ENCODE results near the gene SH2D3C. TPM values are rescaled to one million over a fixed set of nuclear protein-coding genes. Genes with fewer than 3 reads are reported as not detected.
"Not testable (repeated sequence)": the region's sequence is repeated elsewhere in the genome, so short reads cannot be mapped to it uniquely, and the experiment has no call there.

SH2D3C gene
- total and polyA plus RNA-seq, 12 donors = 2.1 to 27.1 (median 10.3) TPM

DNA sequence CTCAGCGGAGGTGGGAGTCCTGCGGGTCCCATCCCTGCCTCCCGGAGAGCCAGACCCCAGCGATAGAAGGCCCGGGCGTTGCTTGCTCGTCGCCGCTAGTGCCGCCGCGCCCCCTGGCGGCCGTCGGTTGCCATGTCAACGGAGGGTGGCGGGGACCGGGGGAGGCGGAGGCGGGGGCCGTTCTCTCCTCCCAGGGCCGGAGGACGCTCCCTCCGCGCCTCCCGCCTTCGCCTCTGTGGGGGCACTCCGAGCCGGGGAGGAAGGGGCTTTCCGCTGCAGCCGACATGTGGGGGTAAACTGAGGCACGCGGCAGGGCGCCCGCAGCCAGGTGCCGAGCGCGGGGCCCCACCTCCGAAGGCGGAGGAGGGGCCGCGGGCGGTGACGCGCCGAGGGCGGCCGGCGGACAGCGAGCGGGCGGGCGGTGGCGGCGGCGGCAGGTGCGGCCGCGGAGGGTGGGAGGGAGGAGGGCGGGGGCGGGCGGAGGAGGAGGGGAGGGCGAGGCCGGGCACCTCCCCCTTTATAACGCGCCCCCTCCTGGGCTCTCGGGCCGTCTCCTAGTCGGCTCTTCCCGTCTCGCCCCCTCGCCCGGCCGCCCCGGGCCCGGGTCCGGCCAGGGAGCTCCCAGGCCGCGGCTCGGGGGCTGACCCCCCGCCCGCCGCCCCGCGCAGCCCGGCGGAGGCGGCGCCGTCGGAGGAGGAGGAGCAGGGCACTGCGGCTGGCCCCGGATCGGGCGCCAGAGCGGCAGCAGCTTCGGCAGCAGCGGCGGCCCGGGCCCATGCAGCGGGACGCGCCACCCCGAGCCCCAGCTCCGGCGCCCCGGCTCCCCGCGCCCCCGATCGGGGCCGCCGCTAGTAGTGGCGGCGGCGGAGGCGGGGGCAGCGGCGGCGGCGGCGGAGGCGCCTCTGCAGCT lies 6.8 kb upstream of the SH2D3C start:
- Histone ChIP-seq H3K4me1 (replicated peaks in 1 of 2) (peaks cover 12 to 42% of the 10 kb centered on the region in 2 donors), H3K9me3 (replicated peaks in 1 of 3) (no peaks in the 10 kb centered on the region), H3K4me3 (peak overlapping the region in 2 of 4 donors; percentile 72 to 100), H3K27ac (peak overlapping the region; percentile 40 to 99 (median 96)), H3K36me3 (replicated peaks in 1 of 2) (peaks cover 0 to 37% of the 10 kb centered on the region in 2 donors), H3K27me3 (no peaks in the 10 kb centered on the region)
- peak; percentile 82 to 94 (median 89) for DNase-seq
- WGBS, 4 donors = 0 to 1% (median 1%) methylated on average over 16 to 115 of the region's 123 CpGs; no CpG with 5 or more reads in 1 of the 4 donors
- TF ChIP-seq CTCF (IDR thresholded peaks at IDR 0.05) (peak; percentile 75 to 95 (median 93)), POLR2A (IDR thresholded peaks at IDR 0.05) (peak in 1 of 2 donors; percentile 55)
- intact Hi-C loops (cut with DNase I) = no loop called here

DNA sequence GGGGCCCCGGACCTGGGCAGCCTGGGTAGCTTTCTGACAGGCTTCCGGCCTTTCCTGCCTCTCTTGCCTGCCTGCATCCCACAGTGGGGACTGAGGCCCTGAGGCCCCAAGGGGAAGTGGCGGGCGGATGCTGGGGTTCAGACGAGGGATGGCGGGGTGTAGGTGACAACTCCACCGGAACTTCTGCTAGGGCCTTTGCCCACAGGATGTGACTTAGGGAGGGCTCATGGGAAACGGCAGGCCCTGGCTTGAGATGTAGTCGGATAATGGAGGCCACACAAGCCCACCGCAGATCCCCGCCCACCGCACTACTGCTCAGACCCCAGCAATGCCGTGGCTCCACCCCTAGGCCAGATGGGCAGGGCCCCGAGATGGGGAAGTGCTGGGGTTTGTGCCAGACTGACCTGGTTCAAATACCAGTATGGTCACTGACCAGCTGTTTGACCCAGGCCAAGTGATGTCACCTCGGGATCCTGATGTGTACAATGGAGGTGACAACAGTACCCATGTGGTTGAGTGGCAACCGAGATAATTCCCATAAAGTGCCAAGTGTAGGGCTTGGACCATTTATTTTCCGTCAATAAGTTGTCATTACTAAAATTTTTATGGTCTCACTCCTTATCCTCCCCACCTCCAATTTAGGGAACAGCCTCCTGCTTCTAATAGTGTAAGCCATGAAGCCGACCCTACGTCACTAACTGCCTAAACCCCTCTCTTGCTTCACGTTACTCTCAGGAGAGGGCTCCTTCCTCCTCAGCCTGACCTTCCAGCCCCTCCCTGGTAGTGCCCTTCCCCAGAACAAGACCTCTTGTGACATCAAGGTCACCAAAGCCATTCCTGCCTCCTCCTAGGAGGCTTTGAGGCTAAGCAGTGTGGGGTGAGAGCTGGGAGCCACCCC lies 4.9 kb upstream of the SH2D3C start:
- intact Hi-C loops (cut with DNase I) = loop anchor here (5.0 kb wide), 1 partner anchor 41 kb away; no protein-coding TSS in a partner anchor
- peaks cover 0 to 18% of the 10 kb centered on the region in 2 donors for H3K36me3 ChIP-seq (replicated peaks in 1 of 2)
- H3K4me1 ChIP-seq (replicated peaks in 1 of 2) = peaks cover 5 to 24% of the 10 kb centered on the region in 2 donors
- no peak for TF ChIP-seq POLR2A (IDR thresholded peaks at IDR 0.05)
- TF ChIP-seq CTCF (IDR thresholded peaks at IDR 0.05) = no peak
- 57 to 72% (median 67%) methylated on average over 13 to 20 of the region's 20 CpGs for WGBS, 4 donors
- H3K27ac ChIP-seq = peak overlapping the region in 3 of 5 donors; percentile 28 to 99 (median 31)
- H3K27me3 ChIP-seq = no peaks in the 10 kb centered on the region
- no peaks in the 10 kb centered on the region for H3K9me3 ChIP-seq (replicated peaks in 1 of 3)
- DNase-seq = peak in 2 of 7 donors; percentile 37 to 56
- no peak overlapping the region for H3K4me3 ChIP-seq

- 82 to 92% (median 86%) methylated on average over 4 of the region's 4 CpGs for WGBS, 4 donors
- H3K36me3 ChIP-seq (replicated peaks in 1 of 2) = peaks cover 0 to 2% of the 10 kb centered on the region in 2 donors
- intact Hi-C loops (cut with DNase I) = loop anchor here (5.0 kb wide), 1 partner anchor 40 kb away; no protein-coding TSS in a partner anchor
These were observed 3.3 kb upstream of the SH2D3C start for GRCh38 chr9:127781806-127782205.

DNA sequence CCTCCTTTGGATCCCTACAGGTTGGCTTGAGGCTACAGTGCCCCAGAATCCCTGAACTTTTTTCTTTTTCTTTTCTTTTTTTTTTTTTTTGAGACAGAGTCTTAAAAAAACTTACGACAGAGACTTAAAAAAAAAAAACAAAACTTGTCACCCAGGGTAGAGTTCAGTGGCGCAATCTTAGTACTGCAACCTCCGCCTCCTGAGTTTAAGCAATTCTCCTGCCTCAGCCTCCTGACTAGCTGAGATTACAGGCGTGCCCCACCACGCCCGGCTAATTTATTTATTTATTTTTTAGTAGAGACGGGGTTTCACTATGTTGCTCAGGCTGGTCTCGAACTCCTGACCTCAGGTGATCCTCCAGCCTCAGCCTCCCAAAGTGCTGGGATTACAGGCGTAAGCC lies 2.4 kb upstream of the SH2D3C start:
- intact Hi-C loops (cut with DNase I) = loop anchor here (5.0 kb wide), 1 partner anchor 39 kb away; no protein-coding TSS in a partner anchor
- WGBS, 4 donors = 82 to 92% (median 86%) methylated on average over 9 of the region's 9 CpGs
- DNase-seq; H3K36me3 ChIP-seq (replicated peaks in 1 of 2); H3K4me3 ChIP-seq; H3K27ac ChIP-seq; H3K4me1 ChIP-seq (replicated peaks in 1 of 2); H3K9me3 ChIP-seq (replicated peaks in 1 of 3); H3K27me3 ChIP-seq: not testable (repeated sequence)

More at GRCh38 chr9:127781806-127782205, 3.3 kb upstream of the SH2D3C start:
- H3K9me3 ChIP-seq (replicated peaks in 1 of 3) = no peaks in the 10 kb centered on the region
- DNase-seq = no peak
- no peak overlapping the region for H3K4me3 ChIP-seq
- peaks cover under 1 to 9% of the 10 kb centered on the region in 2 donors for H3K4me1 ChIP-seq (replicated peaks in 1 of 2)
- no peaks in the 10 kb centered on the region for H3K27me3 ChIP-seq
- no peak overlapping the region for H3K27ac ChIP-seq
- TF ChIP-seq POLR2A (IDR thresholded peaks at IDR 0.05) = no peak
- TF ChIP-seq CTCF (IDR thresholded peaks at IDR 0.05) = no peak
